Adrenal gland (tissue), 5 donors: ENCODE measurements around the gene MTHFD1.

Experiments used
- POLR2A ChIP-seq, 2 donors: fragments of 450-650 bp; IDR thresholded peaks; one replicate each; pipeline ENCODE4 v1.6.1; 2017; ENCODE audit warnings: antibody characterized with exemption in 2 of 2, mild to moderate bottlenecking in 2 of 2, moderate library complexity in 1 of 2
- TF ChIP-seq, protein P1 (sequence below), 6 experiments: fragments of 450-650 bp in 4 of 6; fragments of 200-600 bp in 2 of 6; sonication (generic) in 1 of 6; IDR thresholded peaks; 1 replicate in 5 of 6; 2 replicates in 1 of 6; pipeline versions ENCODE4 v1.5.1 to v1.8.0; 2016 to 2021; ENCODE audit warnings: antibody characterized with exemption in 6 of 6, mild to moderate bottlenecking in 2 of 6, moderate library complexity in 1 of 6
- donor health status: DM: no; HTN: no; CAD: no.

DNA sequence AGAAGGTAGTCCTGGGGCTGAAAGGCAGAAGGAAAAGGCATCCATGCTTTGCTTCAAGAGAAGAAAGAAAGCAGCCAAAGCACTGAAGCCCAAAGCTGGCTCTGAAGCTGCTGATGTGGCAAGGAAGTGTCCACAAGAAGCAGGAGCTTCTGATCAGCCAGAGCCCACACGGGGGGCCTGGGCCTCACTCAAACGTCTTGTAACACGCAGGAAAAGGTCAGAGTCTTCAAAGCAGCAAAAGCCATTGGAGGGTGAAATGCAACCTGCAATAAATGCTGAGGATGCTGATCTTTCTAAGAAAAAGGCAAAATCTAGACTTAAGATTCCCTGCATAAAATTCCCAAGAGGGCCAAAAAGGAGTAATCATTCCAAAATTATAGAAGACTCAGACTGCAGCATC, 80.3 kb downstream of the MTHFD1 start:
- TF ChIP-seq, protein P1, sequence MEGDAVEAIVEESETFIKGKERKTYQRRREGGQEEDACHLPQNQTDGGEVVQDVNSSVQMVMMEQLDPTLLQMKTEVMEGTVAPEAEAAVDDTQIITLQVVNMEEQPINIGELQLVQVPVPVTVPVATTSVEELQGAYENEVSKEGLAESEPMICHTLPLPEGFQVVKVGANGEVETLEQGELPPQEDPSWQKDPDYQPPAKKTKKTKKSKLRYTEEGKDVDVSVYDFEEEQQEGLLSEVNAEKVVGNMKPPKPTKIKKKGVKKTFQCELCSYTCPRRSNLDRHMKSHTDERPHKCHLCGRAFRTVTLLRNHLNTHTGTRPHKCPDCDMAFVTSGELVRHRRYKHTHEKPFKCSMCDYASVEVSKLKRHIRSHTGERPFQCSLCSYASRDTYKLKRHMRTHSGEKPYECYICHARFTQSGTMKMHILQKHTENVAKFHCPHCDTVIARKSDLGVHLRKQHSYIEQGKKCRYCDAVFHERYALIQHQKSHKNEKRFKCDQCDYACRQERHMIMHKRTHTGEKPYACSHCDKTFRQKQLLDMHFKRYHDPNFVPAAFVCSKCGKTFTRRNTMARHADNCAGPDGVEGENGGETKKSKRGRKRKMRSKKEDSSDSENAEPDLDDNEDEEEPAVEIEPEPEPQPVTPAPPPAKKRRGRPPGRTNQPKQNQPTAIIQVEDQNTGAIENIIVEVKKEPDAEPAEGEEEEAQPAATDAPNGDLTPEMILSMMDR (IDR thresholded peaks at IDR 0.05) = no peak
- TF ChIP-seq POLR2A (IDR thresholded peaks at IDR 0.05) = no peak
